OCI-LY7 (cell line): ENCODE measurements around the gene TMEM258.

Experiments used
- EZH2phosphoT487 ChIP-seq: fragments of 200-600 bp; sonication (generic); IDR thresholded peaks from 2 replicates; pipeline ENCODE4 v1.6.1; 2018; ENCODE audit warnings: low read depth, borderline replicate concordance, mild to moderate bottlenecking, mixed run types, antibody characterized with exemption, low read length, moderate library complexity, mixed read lengths
- TF ChIP-seq, protein P1 (sequence below): fragments of 200-600 bp; sonication (generic); conservative IDR thresholded peaks from 2 replicates; pipeline ENCODE4 v1.5.1; 2014; ENCODE audit warnings: mild to moderate bottlenecking, antibody characterized with exemption, low read length, moderate library complexity, mixed read lengths

DNA sequence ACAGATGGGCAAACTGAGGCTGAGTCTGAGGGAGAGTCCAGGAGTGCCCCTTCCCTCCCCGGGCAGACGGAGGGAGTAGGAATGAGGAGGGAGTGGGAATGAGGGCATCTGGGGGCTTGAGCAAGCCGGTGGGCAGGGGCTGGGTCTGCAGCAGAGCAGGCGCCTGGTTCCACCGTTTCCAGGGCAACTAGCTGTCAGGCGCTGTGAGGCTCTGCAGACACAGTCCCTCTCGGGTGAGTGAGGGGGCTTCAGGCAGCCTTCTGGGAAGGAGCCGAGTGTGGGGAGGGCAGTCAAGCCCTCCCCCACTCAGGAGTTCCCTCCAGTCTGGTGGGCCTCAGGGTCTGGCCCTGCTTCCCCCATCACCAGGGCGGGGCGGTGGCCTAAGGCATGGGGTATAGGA, 19.0 kb downstream of the TMEM258 start:
- TF ChIP-seq, protein P1, sequence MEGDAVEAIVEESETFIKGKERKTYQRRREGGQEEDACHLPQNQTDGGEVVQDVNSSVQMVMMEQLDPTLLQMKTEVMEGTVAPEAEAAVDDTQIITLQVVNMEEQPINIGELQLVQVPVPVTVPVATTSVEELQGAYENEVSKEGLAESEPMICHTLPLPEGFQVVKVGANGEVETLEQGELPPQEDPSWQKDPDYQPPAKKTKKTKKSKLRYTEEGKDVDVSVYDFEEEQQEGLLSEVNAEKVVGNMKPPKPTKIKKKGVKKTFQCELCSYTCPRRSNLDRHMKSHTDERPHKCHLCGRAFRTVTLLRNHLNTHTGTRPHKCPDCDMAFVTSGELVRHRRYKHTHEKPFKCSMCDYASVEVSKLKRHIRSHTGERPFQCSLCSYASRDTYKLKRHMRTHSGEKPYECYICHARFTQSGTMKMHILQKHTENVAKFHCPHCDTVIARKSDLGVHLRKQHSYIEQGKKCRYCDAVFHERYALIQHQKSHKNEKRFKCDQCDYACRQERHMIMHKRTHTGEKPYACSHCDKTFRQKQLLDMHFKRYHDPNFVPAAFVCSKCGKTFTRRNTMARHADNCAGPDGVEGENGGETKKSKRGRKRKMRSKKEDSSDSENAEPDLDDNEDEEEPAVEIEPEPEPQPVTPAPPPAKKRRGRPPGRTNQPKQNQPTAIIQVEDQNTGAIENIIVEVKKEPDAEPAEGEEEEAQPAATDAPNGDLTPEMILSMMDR: no peak
- no peak for TF ChIP-seq EZH2phosphoT487
